NOMO-1 treated with DMSO at 0.1 percent for 48 hours (cell line): ENCODE data around the gene CCM2.

Experiments used
- DNase-seq: peaks from one replicate; lab custom pipeline; 2025; ENCODE audit not compliant: unreplicated experiment; lab: John Stamatoyannopoulos, UW

The CCM2 gene

GRCh38 chr7:44967571-44968446 is 32.2 kb upstream of the CCM2 start:
- DNase-seq: no peak

- DNase-seq: no peak
Measured at GRCh38 chr7:44969049-44969700, 30.8 kb upstream of the CCM2 start.

- DNase-seq: no peak
Measured at GRCh38 chr7:44969701-44970522, 30.1 kb upstream of the CCM2 start.

GRCh38 chr7:44970523-44971051 is 29.4 kb upstream of the CCM2 start:
- DNase-seq: no peak

GRCh38 chr7:44971188-44971901 is 28.7 kb upstream of the CCM2 start:
- DNase-seq: no peak

GRCh38 chr7:44971902-44972441 is 28.0 kb upstream of the CCM2 start:
- DNase-seq: no peak

- DNase-seq: no peak
Measured at GRCh38 chr7:44972562-44972961, 27.4 kb upstream of the CCM2 start.

- DNase-seq: no peak
Measured at GRCh38 chr7:44973610-44974401, 26.2 kb upstream of the CCM2 start.

- DNase-seq: no peak
Measured at GRCh38 chr7:44974549-44974948, 25.5 kb upstream of the CCM2 start.

GRCh38 chr7:44975331-44976039 is 24.5 kb upstream of the CCM2 start:
- no peak for DNase-seq

- DNase-seq: no peak
Measured at GRCh38 chr7:44976040-44976745, 23.8 kb upstream of the CCM2 start.

GRCh38 chr7:44976746-44977196 is 23.2 kb upstream of the CCM2 start:
- DNase-seq: no peak

- DNase-seq: peak; percentile 33
Measured at GRCh38 chr7:44977304-44977958, 22.6 kb upstream of the CCM2 start.

GRCh38 chr7:44977959-44978335 is 22.1 kb upstream of the CCM2 start:
- no peak for DNase-seq

GRCh38 chr7:44978511-44979366 is 21.3 kb upstream of the CCM2 start, which contains the start of gene MYO1G:
Gene MYO1G, minus strand, starts transcription at chr7:44979015. Its CDS starts 54 bp downstream, at chr7:44978961.
- peak; percentile 89 for DNase-seq

GRCh38 chr7:44979481-44980392 is 20.3 kb upstream of the CCM2 start:
- DNase-seq: no peak
